PC-9 (cell line): ENCODE results near the gene TNF. TPM values are rescaled to one million over a fixed set of nuclear protein-coding genes. Genes with fewer than 3 reads are reported as not detected.
A peak's percentile ranks its signal among the peaks of the same experiment; 100 is the strongest.

Experiments used
- BruUV-seq: library from RNA; stranded (reverse); fragments of 400-500 nt; replicated peaks from 2 replicates; lab custom pipeline; 2021; lab: Mats Ljungman, UMichigan
- CTCF ChIA-PET: fragments of 300-600 bp; sonication (Branson Sonifier 250); formaldehyde crosslinking; loops from one replicate; lab custom pipeline; 2022; ENCODE audit warnings: antibody characterized with exemption; lab: Charles Lee
- POLR2A ChIA-PET: fragments of 300-600 bp; sonication (Branson Sonifier 250); formaldehyde crosslinking; loops from one replicate; lab custom pipeline; 2022; ENCODE audit warnings: antibody characterized with exemption; ENCODE audit not compliant: unreplicated experiment; lab: Charles Lee
- DNase-seq, 2 experiments: peaks; one replicate each; pipeline versions ENCODE4 v3.0.0 to v3.0.0-alpha.2; 2015 to 2022; ENCODE audit warnings: mixed read lengths in 1 of 2
- H2AFZ ChIP-seq: fragments of 200-600 bp; sonication (generic); 2 replicates; pipeline ENCODE4 v1.8.1; 2017; ENCODE audit warnings: antibody characterized with exemption
- H3F3A ChIP-seq: fragments of 200-600 bp; sonication (generic); 2 replicates; pipeline ENCODE4 v1.8.1; 2017; ENCODE audit warnings: antibody characterized with exemption, mild to moderate bottlenecking, low read depth; ENCODE audit not compliant: insufficient read depth
- H3K27ac ChIP-seq: fragments of 200-600 bp; sonication (generic); 2 replicates; pipeline ENCODE4 v1.6.1; 2016; ENCODE audit warnings: mixed run types
- H3K27me3 ChIP-seq: fragments of 200-600 bp; sonication (generic); 2 replicates; pipeline ENCODE4 v1.6.1; 2016; ENCODE audit warnings: low read depth, mixed run types; ENCODE audit not compliant: insufficient read depth
- H3K36me3 ChIP-seq: fragments of 200-600 bp; sonication (generic); 2 replicates; pipeline ENCODE4 v1.6.1; 2016; ENCODE audit warnings: low read depth, mixed run types
- H3K4me1 ChIP-seq: fragments of 200-600 bp; sonication (generic); replicated peaks from 2 replicates; pipeline ENCODE4 v1.6.1; 2016; ENCODE audit warnings: mixed run types; ENCODE audit not compliant: insufficient read depth
- H3K4me2 ChIP-seq: fragments of 200-600 bp; sonication (generic); 2 replicates; pipeline ENCODE4 v1.6.1; 2017; ENCODE audit warnings: mixed run types
- H3K4me3 ChIP-seq: fragments of 200-600 bp; sonication (generic); 2 replicates; pipeline ENCODE4 v1.6.1; 2016; ENCODE audit warnings: mixed run types
- H3K79me2 ChIP-seq: fragments of 200-600 bp; sonication (generic); 2 replicates; pipeline ENCODE4 v1.6.1; 2017; ENCODE audit warnings: low read depth, mixed run types
- H3K9me2 ChIP-seq: fragments of 200-600 bp; sonication (generic); 2 replicates; pipeline ENCODE4 v1.8.1; 2017; ENCODE audit warnings: mild to moderate bottlenecking; ENCODE audit not compliant: insufficient read depth
- H3K9me3 ChIP-seq: fragments of 200-600 bp; sonication (generic); 2 replicates; pipeline ENCODE4 v1.8.1; 2016; ENCODE audit warnings: low read depth; ENCODE audit not compliant: insufficient read depth
- H4K20me1 ChIP-seq: fragments of 200-600 bp; sonication (generic); 2 replicates; pipeline ENCODE4 v1.8.1; 2017; ENCODE audit not compliant: insufficient read depth
- EZH2 ChIP-seq: fragments of 200-600 bp; sonication (generic); IDR thresholded peaks from 2 replicates; pipeline ENCODE4 v1.8.0; 2017; ENCODE audit warnings: antibody characterized with exemption, low read depth
- intact Hi-C: fragments of 100-400 bp; cut with micrococcal nuclease; formaldehyde crosslinking; loops from one replicate; pipeline ENCODE4 v1.10.0; 2022; ENCODE audit not compliant: unreplicated experiment
- total RNA-seq: library from RNA; stranded (reverse); gene quantifications from 2 replicates; pipeline ENCODE4 v1.2.3, GENCODE V29; 2021
- TF ChIP-seq, protein P1 (sequence below): fragments of 200-600 bp; sonication (generic); conservative IDR thresholded peaks from 2 replicates; pipeline ENCODE4 v1.6.1; 2017; ENCODE audit warnings: mixed run types, antibody characterized with exemption, mild to moderate bottlenecking, moderate library complexity

The TNF gene
- total RNA-seq, 1 experiment from 2014 or later: not detected

DNA sequence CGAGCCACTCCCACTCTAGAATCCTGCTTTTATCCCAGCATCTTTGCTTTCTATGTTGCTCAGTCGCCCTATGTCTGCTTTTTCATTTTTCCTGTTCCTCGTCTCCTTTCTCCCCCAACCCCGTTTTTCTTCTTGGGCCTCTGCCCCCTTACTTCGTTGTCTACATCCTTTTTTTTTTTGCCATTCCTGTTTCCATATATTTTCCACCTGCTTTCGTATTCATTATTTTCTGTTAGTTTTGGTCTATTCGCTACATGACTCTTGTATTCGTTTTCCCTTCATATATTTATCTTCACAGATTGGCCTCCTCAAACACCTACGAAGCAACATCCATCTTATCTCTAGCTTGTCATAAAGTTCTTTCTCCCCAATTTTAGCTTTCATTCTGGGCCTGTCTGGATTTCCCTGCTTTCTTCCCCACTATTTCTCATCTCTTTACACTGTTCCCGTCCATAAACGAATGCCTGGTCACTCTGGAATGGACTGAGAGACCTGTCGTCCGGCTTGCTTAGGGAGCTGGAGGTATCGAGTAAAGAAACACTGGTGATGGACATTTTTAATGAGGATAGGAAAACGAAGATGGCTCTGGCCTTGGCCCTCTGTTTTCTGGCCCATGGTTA, 46.1 kb downstream of the TNF start:
- Histone ChIP-seq H3K27me3 (no peaks in the 10 kb centered on the region), H3F3A (peaks cover 30% of the 10 kb centered on the region), H3K4me3 (peak overlapping the region; percentile 87), H3K9me2 (no peaks in the 10 kb centered on the region), H3K36me3 (peaks cover 43% of the 10 kb centered on the region), H2AFZ (peak overlapping the region; percentile 78), H3K4me2 (peak overlapping the region; percentile 87), H3K79me2 (peaks cover 51% of the 10 kb centered on the region), H3K4me1 (peaks cover 20% of the 10 kb centered on the region), H3K27ac (peak overlapping the region; percentile 79), H3K9me3 (no peaks in the 10 kb centered on the region), H4K20me1 (peaks cover 3% of the 10 kb centered on the region; the same call in 1 of the 2 replicates)
- BruUV-seq: TSS peak; percentile 51
- no peak for TF ChIP-seq EZH2
- no peak for DNase-seq
- intact Hi-C loops: loop anchor here (2.0 kb wide), 1 partner anchor 17 kb away; no protein-coding TSS in a partner anchor
- ChIA-PET CTCF (interaction anchor here (0.6 kb wide), 1 partner anchor 37 kb away, joined by 3 read pairs; no protein-coding TSS in a partner anchor), POLR2A (interaction anchor here (0.6 to 0.9 kb wide), 4 partner anchors 14 to 124 kb away, joined by 3 to 16 read pairs (median 4); partner anchors contain the start of gene MICB)

DNA sequence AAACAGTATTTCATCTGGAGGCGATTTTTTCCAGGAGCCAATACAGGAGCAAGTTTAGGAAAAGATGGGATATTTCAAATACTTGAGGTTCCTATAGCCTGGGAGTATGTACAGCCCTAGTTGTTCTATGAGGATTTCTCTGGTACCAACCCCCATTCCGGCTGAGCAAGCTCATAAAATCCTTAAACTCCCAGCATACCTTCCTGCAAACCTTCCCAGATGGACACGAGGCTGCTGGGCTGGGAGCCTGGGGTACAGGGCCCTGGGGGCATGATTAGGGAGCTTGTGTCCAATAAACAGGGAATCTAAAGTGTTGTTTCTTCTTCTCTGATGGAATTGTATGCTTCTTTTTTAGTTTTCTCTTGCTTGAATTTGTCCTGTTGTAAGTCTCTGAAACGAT, 46.6 kb downstream of the TNF start:
- no peak for DNase-seq
- peaks cover 49% of the 10 kb centered on the region for H3K36me3 ChIP-seq
- peaks cover 51% of the 10 kb centered on the region for H3K79me2 ChIP-seq
- no TSS peak for BruUV-seq
- peaks cover 36% of the 10 kb centered on the region for H3F3A ChIP-seq
- H2AFZ ChIP-seq: no peak overlapping the region
- H3K4me1 ChIP-seq: peaks cover 20% of the 10 kb centered on the region
- H3K9me3 ChIP-seq: no peaks in the 10 kb centered on the region
- POLR2A ChIA-PET: interaction anchor here (0.7 kb wide), 1 partner anchor 124 kb away, joined by 4 read pairs; the partner anchor contains the start of gene MICB
- H3K27me3 ChIP-seq: no peaks in the 10 kb centered on the region
- H3K9me2 ChIP-seq: no peaks in the 10 kb centered on the region
- no peak for TF ChIP-seq EZH2
- TF ChIP-seq, protein P1, sequence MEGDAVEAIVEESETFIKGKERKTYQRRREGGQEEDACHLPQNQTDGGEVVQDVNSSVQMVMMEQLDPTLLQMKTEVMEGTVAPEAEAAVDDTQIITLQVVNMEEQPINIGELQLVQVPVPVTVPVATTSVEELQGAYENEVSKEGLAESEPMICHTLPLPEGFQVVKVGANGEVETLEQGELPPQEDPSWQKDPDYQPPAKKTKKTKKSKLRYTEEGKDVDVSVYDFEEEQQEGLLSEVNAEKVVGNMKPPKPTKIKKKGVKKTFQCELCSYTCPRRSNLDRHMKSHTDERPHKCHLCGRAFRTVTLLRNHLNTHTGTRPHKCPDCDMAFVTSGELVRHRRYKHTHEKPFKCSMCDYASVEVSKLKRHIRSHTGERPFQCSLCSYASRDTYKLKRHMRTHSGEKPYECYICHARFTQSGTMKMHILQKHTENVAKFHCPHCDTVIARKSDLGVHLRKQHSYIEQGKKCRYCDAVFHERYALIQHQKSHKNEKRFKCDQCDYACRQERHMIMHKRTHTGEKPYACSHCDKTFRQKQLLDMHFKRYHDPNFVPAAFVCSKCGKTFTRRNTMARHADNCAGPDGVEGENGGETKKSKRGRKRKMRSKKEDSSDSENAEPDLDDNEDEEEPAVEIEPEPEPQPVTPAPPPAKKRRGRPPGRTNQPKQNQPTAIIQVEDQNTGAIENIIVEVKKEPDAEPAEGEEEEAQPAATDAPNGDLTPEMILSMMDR: no peak
- CTCF ChIA-PET: interaction anchor here (0.6 kb wide), 1 partner anchor 37 kb away, joined by 3 read pairs; no protein-coding TSS in a partner anchor
- H3K27ac ChIP-seq: peak overlapping the region; percentile 79; the same call in 1 of the 2 replicates
- H3K4me3 ChIP-seq: peak overlapping the region; percentile 87
- intact Hi-C loops: loop anchor here (2.0 kb wide), 1 partner anchor 17 kb away; no protein-coding TSS in a partner anchor
- peaks cover 3% of the 10 kb centered on the region; the same call in 1 of the 2 replicates for H4K20me1 ChIP-seq
- H3K4me2 ChIP-seq: peak overlapping the region; percentile 87

DNA sequence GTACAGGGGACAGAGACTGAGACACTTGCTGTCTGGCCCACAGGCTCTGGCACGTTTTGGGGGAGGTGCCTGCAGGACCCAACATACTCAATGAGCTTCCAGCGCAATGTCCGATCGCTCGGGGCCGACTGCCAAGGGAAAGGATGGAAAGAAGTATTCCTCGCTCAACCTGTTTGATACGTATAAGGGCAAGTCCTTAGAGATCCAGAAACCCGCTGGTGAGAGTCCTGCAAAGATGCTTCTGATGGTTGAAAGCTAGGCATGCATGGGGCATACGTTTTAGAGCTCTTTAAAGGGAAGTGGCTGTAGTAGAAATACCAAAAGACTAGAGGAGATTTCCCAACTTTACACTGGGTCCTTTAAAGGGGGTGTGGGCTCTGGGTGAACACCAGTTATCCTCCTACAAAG, 47.3 kb downstream of the TNF start:
- no peaks in the 10 kb centered on the region for H3K9me3 ChIP-seq
- H3K36me3 ChIP-seq: peaks cover 50% of the 10 kb centered on the region
- peaks cover 51% of the 10 kb centered on the region for H3K79me2 ChIP-seq
- peaks cover 20% of the 10 kb centered on the region for H3K4me1 ChIP-seq
- CTCF ChIA-PET: interaction anchor here (0.5 kb wide), 1 partner anchor 21 kb away, joined by 5 read pairs; no protein-coding TSS in a partner anchor
- no peaks in the 10 kb centered on the region for H3K9me2 ChIP-seq
- H3K27me3 ChIP-seq: no peaks in the 10 kb centered on the region
- BruUV-seq: no TSS peak
- no peak overlapping the region for H2AFZ ChIP-seq
- TF ChIP-seq, protein P1: no peak
- TF ChIP-seq EZH2: no peak
- H3K4me2 ChIP-seq: peak overlapping the region; percentile 87
- no peak overlapping the region for H3K27ac ChIP-seq
- DNase-seq: no peak
- POLR2A ChIA-PET: interaction anchor here (0.6 to 0.7 kb wide), 3 partner anchors 30 to 540 kb away, joined by 3 to 8 read pairs (median 6); partner anchors contain the start of gene APOM
- H3K4me3 ChIP-seq: peak overlapping the region; percentile 87; the same call in 1 of the 2 replicates
- intact Hi-C loops: no loop called here
- H3F3A ChIP-seq: peaks cover 37% of the 10 kb centered on the region
- peaks cover 3% of the 10 kb centered on the region; the same call in 1 of the 2 replicates for H4K20me1 ChIP-seq
